NCI-H2227 (cell line): Measurements from ENCODE around the gene FAM20A.
"Not testable (repeated sequence)": the region's sequence is repeated elsewhere in the genome, so short reads cannot be mapped to it uniquely, and the experiment has no call there.

ENCODE experiments used
- DNase-seq: peaks from one replicate; lab custom pipeline; 2025; ENCODE audit not compliant: unreplicated experiment; lab: John Stamatoyannopoulos, UW

FAM20A gene

DNA sequence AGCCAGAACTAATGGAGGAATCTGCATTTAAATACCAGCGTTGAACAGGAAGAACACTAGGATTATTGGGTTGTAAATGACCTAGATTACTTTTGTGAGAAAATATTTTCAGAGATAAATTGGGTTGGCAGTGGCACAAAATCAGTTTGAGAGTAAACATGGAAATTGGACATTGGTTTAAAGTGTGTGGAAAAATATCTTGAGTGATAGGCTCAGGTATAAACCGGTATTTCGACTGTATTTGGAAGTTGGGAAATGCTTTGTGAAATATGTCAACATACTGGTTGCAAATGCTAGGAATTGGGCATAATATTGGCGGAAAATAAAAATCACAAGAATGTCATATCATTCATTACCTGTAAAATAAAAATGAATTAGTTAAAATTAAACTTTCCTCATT is 73.9 kb downstream of the FAM20A start:
- DNase-seq: no peak

GRCh38 chr17:68526548-68526947 is 74.6 kb downstream of the FAM20A start:
- DNase-seq: no peak

GRCh38 chr17:68522266-68522665 is 78.9 kb downstream of the FAM20A start:
- DNase-seq: no peak

DNA sequence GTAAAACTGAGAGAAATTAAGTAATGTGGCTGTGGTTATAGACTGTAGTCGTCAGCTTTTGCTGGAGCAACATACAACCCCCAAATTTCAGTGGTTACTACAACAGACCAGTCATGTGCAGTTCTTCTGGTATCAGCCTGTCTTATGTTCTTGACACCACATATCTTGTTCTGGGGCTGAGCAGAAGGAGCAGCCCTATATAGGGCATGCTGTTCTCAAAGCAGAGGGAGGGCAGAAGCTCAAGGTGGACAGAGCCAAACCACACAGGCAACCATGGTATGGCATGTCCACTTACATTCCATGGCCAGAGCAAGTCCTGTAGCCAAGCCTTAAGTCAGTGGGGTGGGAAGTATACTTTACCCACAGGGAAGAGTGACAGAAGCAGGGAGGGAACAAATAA is 81.3 kb downstream of the FAM20A start:
- DNase-seq: no peak

DNA sequence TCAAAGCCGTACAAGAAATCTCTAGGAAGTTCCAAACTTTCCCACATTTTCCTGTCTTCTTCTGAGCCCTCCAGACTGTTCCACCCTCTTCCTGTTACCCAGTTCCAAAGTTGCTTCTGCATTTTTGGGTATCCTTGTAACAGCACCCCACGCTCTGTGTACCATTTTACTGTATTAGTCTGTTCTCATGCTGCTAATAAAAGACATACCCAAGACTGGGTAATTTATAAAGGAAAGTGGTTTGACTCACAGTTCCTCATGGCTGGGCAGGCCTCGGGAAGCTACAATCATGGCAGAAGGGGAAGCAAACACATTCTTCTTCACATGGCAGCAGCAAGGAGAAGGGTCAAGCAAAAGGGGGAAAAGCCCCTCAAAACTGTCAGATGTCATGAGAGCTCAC is 82.1 kb downstream of the FAM20A start:
- not testable (repeated sequence) for DNase-seq

- DNase-seq: no peak
Measured at GRCh38 chr17:68518063-68518815, 82.9 kb downstream of the FAM20A start.

GRCh38 chr17:68517605-68518004 is 83.6 kb downstream of the FAM20A start:
- not testable (repeated sequence) for DNase-seq

GRCh38 chr17:68516732-68517131 is 84.4 kb downstream of the FAM20A start:
- DNase-seq: no peak

GRCh38 chr17:68514831-68515635 is 86.1 kb downstream of the FAM20A start:
- no peak for DNase-seq

DNA sequence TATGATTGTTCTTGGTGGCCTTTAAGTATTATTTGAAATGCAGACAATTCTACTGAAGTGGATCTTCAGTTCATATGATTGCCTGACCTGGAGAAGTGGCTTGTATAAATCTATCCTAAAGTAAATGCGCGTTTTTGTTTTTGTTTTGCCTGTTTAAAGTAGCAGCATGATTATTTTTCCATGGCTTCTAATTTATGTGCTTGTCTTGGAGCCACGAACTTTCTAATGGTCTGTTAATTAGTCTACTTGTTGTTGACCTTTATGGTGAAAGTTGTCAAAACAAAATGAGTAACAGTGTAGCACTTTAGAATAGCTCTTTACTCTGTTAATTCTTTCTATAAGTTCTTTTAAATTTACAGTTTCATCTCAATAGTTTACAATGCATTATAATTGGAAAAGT is 87.2 kb downstream of the FAM20A start:
- no peak for DNase-seq

DNA sequence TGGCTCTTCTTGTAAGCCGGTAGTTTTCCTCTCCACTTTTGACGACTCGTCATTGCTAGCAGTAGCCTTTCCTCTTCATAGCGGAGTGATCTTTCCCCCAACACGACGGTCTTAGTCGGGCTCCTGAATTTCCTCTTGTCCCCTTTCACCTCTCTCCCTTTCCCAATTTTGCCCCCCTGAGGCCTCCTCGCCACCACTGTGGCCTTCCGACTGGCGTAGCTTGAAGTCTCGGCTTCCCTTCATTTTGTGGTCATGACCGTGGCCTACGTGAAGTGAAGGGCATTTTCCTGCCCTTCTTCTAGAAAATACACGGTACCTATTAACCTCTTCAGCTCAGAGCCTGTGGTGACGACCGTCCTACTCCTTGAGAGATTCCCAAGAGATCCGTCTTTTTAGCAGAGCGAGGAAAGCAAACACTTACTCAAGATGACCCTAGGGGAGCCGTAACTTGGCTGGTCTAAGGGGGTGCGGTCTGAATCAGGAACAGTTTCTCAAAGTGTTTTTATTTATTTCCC is 88.2 kb downstream of the FAM20A start:
- peak; percentile 53 for DNase-seq

DNA sequence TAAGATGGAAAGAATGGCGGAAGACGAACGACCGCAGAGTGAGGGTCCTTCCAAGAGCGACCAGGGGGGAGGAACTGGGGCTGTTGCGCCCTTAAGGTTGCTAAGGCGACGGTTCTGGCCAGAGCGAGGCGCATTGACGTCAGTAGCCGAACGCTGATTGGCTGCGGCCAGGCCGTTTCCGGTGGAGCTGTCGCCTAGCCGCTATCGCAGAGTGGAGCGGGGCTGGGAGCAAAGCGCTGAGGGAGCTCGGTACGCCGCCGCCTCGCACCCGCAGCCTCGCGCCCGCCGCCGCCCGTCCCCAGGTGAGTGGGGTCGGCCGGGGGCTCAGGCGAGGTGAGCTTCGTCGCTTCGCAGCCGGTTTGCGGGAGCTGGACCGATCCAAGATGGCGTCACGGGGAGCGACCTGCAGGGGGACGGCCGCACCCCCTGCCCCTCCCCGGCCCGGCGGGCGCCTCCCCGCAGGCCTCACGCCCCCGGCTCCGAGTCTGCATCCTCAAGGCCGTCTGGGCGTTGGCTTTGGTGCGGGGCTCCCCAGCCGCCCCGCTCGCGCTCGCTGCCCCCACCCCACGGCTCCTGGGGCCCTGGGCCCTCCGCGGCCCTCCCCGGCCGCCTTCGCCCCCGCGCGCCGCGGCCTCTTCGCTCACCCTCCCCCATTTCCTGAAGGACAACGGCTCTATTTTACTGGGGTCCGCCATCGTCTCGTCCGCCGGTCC is 88.8 kb downstream of the FAM20A start, which contains the start of gene PRKAR1A:
TSS of gene PRKAR1A (plus strand) at position 184 of the 713 bp plus-strand sequence. CDS start 2,970 bp downstream, outside the sequence.
- peak; percentile 97 for DNase-seq

GRCh38 chr17:68511671-68512246 is 89.4 kb downstream of the FAM20A start:
- DNase-seq: peak; percentile 92

- DNase-seq: no peak
Measured at GRCh38 chr17:68511254-68511670, 89.9 kb downstream of the FAM20A start.

GRCh38 chr17:68509141-68510057 is 91.8 kb downstream of the FAM20A start:
- DNase-seq: no peak

DNA sequence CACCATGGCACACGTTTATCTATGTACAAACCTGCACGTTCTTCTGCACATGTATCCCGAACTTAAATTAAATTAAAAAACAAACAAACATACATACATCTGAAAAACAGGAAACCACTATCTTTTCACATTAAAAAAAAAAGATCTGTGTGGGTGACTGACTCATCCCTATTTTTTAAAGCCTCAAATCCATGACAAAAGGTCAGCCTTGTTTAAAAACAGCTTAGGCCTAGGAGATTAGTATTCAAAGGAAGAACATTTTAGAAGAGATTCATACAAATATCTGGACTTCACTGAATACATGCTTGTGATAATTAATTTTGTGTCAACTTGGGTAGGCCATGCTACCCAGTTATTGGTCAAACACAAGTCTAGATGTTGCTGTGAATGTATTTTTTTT is 93.6 kb downstream of the FAM20A start:
- DNase-seq: no peak

DNA sequence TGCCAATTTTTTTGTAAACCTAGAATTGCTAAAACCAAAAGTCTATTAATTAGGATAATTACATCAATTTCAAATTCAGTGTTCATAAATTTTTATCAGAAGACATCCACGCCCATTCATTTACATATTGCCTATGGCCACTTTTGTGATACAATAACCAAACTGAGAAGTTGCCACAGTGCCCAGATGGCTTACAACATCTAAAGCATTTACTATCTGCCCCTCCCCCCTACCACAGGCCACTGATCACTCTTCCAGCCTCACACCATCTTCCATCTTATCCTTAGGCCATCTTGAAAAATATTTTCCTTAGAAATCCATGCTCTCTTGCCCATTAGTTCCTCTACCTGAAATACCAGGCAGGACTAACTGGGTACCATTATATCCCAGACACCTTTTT is 95.2 kb downstream of the FAM20A start:
- no peak for DNase-seq

- DNase-seq: no peak
Measured at GRCh38 chr17:68501074-68501473, 100.1 kb downstream of the FAM20A start.

GRCh38 chr17:68499587-68499986 is 101.6 kb downstream of the FAM20A start:
- DNase-seq: no peak
